Heart left ventricle (tissue), 16 donors: ENCODE measurements around the gene VPS45. TPM values are rescaled to one million over a fixed set of nuclear protein-coding genes. Genes with fewer than 3 reads are reported as not detected.

Source experiments
- ATAC-seq, 4 donors: fragments of 200-7000 bp; cut with Tn5 transposase; one replicate each; pipeline ENCODE4 v1.9.1; 2020 to 2022; ENCODE audit warnings: moderate library complexity in 4 of 4, mild to moderate bottlenecking in 3 of 4, moderate number of reproducible peaks in 1 of 4
- DNase-seq, 5 donors: peaks; one replicate each; pipeline ENCODE4 v3.0.0-alpha.2; 2020
- H3K27ac ChIP-seq, 12 donors: fragments of 200-600 bp; sonication (generic) in 4 of 12; one replicate each; pipeline versions ENCODE4 v1.5.0 to v1.8.0; 2016 to 2022; ENCODE audit warnings: mild to moderate bottlenecking in 2 of 12
- H3K27me3 ChIP-seq, 9 donors: fragments of 200-600 bp; sonication (generic) in 2 of 9; one replicate each; pipeline versions ENCODE4 v1.5.1 to v1.8.0; 2016 to 2022; ENCODE audit warnings: mild to moderate bottlenecking in 3 of 9
- H3K36me3 ChIP-seq, 9 donors: fragments of 200-600 bp; sonication (generic) in 2 of 9; one replicate each; pipeline versions ENCODE4 v1.5.0 to v1.8.0; 2018 to 2022; ENCODE audit warnings: mild to moderate bottlenecking in 2 of 9
- H3K4me1 ChIP-seq, 12 donors: fragments of 200-600 bp; sonication (generic) in 4 of 12; one replicate each; pipeline versions ENCODE4 v1.5.0 to v1.8.0; 2016 to 2022; ENCODE audit warnings: mild to moderate bottlenecking in 3 of 12
- H3K4me3 ChIP-seq, 12 donors: fragments of 200-600 bp; sonication (generic) in 4 of 12; one replicate each; pipeline versions ENCODE4 v1.5.0 to v1.8.0; 2017 to 2022; ENCODE audit warnings: mild to moderate bottlenecking in 9 of 12, moderate library complexity in 4 of 12
- H3K9me3 ChIP-seq, 12 donors: fragments of 200-600 bp; sonication (generic) in 4 of 12; one replicate each; pipeline versions ENCODE4 v1.5.0 to v1.8.0; 2016 to 2022; ENCODE audit warnings: mild to moderate bottlenecking in 1 of 12
- POLR2A ChIP-seq, 2 donors: fragments of 450-650 bp; IDR thresholded peaks; one replicate each; pipeline ENCODE4 v1.6.1; 2017; ENCODE audit warnings: antibody characterized with exemption in 2 of 2, mild to moderate bottlenecking in 2 of 2, moderate library complexity in 2 of 2
- WGBS, 4 donors: extraction: QIAGEN DNeasy Blood & Tissue Kit in 2 of 4; methylation state at CpG; one replicate each; pipeline versions ENCODE4 v1.1.5 to v1.1.7; 2013 to 2018; 5-methylcytosine and 5-hydroxymethylcytosine counted together
- intact Hi-C, 10 donors: fragments of 100-400 bp; cut with DNase I; formaldehyde crosslinking; loops; one replicate each; pipeline versions ENCODE4 v1.11.1 to v1.14.2; 2022
- long read RNA-seq, 3 donors: library from polyadenylated mRNA; unstranded; transcript quantifications; one replicate each; pipeline ENCODE4 v2.0.0, GENCODE V29; 2020 to 2021
- polyA plus RNA-seq, 2 donors: library from polyadenylated mRNA; stranded (reverse); fragments of 200-250 nt; gene quantifications; one replicate each; pipeline ENCODE4 v1.2.3, GENCODE V29; 2013
- total RNA-seq, 9 donors: library from RNA; depleted of rRNA in 2 of 9; stranded (reverse); fragments of >200 nt in 2 of 9; fragmentation: NEBNext Ultra II Directional in 3 of 9; extraction: Animal tissue kit (Norgen Biotek cat#: 25700) in 3 of 9; gene quantifications; one replicate each; pipeline versions ENCODE4 v1.1.0 to v1.2.4, GENCODE V29; 2016 to 2023
- TF ChIP-seq, protein P1 (sequence below), 12 donors: fragments of 200-600 bp; sonication (generic) in 4 of 12; IDR thresholded peaks; one replicate each; pipeline versions ENCODE4 v1.5.0 to v1.8.0; 2018 to 2022; ENCODE audit warnings: antibody characterized with exemption in 12 of 12, mild to moderate bottlenecking in 5 of 12
- donor health status: ischemic (EF 13 %, LVEDD 7.1; RV severe dilation, severe dysfunction).
- donor health status: healthy with polysubstance abuse.
- donor health status: DM: no; HTN: yes; CAD: no.
- donor health status: DM: no; HTN: no; CAD: no.
- donor health status: ischemic (EF 25% LVEDD 6.9; RV normal size, moderate dysfunction).
- donor health status: ischemic (EF 25% LVEDD 5.7; RV mildly dilated, moderate dysfunction).
- donor health status: healthy.
- donor health status: DM: yes; HTN: yes; CAD: no.
- donor health status: ischemic (EF 35%, LVEDD 5.7; RV mildly dilated, moderate dysfunction).
- donor health status: nonischemic (EF 11% LVEDD 7.7; RV severe dilation, severe dysfunction).
- donor health status: DM: yes; HTN: yes; CAD: no.
- donor health status: PGD.
- donor health status: ischemic (EF 29% LVEDD 5.4; RV normal size, mild dysfunction).
- donor health status: nonischemic (EF 23%, LVEDD 6.1; RV moderate dilation, normal function).

The VPS45 gene, protein sequence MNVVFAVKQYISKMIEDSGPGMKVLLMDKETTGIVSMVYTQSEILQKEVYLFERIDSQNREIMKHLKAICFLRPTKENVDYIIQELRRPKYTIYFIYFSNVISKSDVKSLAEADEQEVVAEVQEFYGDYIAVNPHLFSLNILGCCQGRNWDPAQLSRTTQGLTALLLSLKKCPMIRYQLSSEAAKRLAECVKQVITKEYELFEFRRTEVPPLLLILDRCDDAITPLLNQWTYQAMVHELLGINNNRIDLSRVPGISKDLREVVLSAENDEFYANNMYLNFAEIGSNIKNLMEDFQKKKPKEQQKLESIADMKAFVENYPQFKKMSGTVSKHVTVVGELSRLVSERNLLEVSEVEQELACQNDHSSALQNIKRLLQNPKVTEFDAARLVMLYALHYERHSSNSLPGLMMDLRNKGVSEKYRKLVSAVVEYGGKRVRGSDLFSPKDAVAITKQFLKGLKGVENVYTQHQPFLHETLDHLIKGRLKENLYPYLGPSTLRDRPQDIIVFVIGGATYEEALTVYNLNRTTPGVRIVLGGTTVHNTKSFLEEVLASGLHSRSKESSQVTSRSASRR
- total RNA-seq (10 to 100 TPM; 39.1 to 67.7 (median 49.5) TPM), polyA plus RNA-seq (10 to 100 TPM; 30.4 to 36.3 TPM)
- long read RNA-seq, donor 1, transcript VPS45-202 (15 exons, 2,790 nt): major isoform, 56 of 66 reads
- long read RNA-seq, donor 1, partial matches to known transcripts: 0 of 66 reads
- long read RNA-seq, donor 1, other reads (novel, unspliced or antisense): 9 of 66 reads
- long read RNA-seq, donor 2, transcript VPS45-214 (15 exons, 2,192 nt): minor isoform, 5 of 234 reads
- long read RNA-seq, donor 2, transcript VPS45-202 (15 exons, 2,790 nt): major isoform, 205 of 234 reads
- long read RNA-seq, donor 2, partial matches to known transcripts: 7 of 234 reads
- long read RNA-seq, donor 2, other reads (novel, unspliced or antisense): 14 of 234 reads
- long read RNA-seq, donor 3, transcript VPS45-202 (15 exons, 2,790 nt): major isoform, 45 of 59 reads
- long read RNA-seq, donor 3, partial matches to known transcripts: 1 of 59 reads
- long read RNA-seq, donor 3, other reads (novel, unspliced or antisense): 9 of 59 reads

DNA sequence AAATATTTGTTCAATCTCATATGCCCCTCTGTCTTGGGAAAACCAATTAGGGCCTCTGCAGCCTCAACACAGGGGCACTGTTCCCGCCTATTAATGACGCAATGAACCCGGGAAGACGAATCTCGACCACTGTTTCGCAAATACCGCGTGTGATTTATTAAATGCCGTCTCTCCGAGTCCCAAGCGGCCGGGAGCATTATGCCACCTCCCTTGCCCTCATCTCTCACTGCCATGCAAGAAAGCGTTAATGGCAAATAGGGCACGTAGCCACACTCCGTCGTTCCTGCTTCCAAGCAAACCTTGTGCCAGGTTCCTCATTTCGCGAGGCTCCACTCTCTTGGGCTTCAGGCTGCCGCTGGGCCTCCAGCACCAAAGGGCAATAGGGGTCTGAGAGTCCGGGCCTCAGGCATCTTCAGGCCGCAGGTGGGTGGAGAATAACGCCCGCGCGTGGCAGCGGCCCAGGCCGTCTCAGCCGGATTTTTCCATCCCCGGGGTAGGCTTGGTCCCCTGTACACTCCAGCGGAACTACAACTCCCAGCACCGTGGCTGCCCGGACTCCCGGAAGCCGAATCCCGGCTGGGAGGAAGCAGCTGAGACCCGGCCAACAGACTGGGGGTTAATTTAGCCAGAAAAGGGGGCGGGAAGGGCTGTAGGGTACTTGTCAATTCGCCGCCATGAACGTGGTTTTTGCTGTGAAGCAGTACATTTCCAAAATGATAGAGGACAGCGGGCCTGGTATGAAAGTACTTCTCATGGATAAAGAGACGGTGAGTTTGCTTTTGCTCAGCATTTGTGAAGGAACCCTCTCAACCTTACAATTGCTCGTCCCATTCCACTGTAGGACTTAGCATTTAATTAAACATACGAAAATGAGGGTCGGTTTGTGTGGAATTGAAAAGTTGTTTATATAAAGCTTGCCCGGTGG lies at the start of gene VPS45:
TSS of gene VPS45 (plus strand) at position 593 of the 925 bp plus-strand sequence. CDS start at position 675, 82 bp downstream.
- Histone ChIP-seq H3K36me3 (peaks cover 0 to 29% (median 13%) of the 10 kb centered on the region in 9 donors), H3K9me3 (no peaks in the 10 kb centered on the region), H3K27ac (peak within 1 kb of the TSS; percentile 80 to 98 (median 92)), H3K27me3 (no peaks in the 10 kb centered on the region), H3K4me1 (peaks cover 0 to 49% (median 22%) of the 10 kb centered on the region in 12 donors), H3K4me3 (peak within 1 kb of the TSS; percentile 37 to 92 (median 78))
- ATAC-seq: peak; percentile 97 to 99 (median 98)
- intact Hi-C loops: loop anchor here in 5 of 10 donors (2.0 to 10.0 kb wide), 5 partner anchors 53 to 173 kb away; partner anchors contain the start of genes OTUD7B (in 4 of the 5) and BOLA1 (in 1 of the 5)
- peak; percentile 92 to 96 (median 93) for DNase-seq
- TF ChIP-seq, protein P1, sequence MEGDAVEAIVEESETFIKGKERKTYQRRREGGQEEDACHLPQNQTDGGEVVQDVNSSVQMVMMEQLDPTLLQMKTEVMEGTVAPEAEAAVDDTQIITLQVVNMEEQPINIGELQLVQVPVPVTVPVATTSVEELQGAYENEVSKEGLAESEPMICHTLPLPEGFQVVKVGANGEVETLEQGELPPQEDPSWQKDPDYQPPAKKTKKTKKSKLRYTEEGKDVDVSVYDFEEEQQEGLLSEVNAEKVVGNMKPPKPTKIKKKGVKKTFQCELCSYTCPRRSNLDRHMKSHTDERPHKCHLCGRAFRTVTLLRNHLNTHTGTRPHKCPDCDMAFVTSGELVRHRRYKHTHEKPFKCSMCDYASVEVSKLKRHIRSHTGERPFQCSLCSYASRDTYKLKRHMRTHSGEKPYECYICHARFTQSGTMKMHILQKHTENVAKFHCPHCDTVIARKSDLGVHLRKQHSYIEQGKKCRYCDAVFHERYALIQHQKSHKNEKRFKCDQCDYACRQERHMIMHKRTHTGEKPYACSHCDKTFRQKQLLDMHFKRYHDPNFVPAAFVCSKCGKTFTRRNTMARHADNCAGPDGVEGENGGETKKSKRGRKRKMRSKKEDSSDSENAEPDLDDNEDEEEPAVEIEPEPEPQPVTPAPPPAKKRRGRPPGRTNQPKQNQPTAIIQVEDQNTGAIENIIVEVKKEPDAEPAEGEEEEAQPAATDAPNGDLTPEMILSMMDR (IDR thresholded peaks at IDR 0.05): peak in 5 of 12 donors; percentile 5 to 45 (median 9)
- peak in 1 of 2 donors; percentile 43 for TF ChIP-seq POLR2A (IDR thresholded peaks at IDR 0.05)
- 0 to 2% (median 1%) methylated on average over 36 to 46 of the region's 46 CpGs for WGBS, 4 donors

DNA sequence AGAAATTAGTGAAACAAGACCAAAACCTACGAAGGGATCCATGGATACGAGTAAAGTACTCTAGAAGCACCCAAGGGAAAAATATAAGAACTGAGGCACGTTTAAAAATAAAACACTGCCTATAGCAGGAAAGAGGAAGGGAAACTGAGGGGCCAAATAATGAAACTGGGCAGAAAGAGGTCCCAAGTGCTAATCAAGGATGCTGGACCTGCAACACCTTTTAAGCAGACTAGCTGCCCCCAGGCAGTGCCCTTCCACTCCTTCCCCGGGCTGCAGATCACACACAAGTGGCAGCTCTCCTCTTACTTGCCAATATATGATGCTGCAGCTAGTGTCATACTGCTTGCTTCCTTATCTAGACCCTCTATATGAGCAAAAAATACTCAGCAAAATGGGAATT lies 49.4 kb upstream of the VPS45 start:
- DNase-seq (no peak), ATAC-seq (no peak)
- H3K27me3 ChIP-seq: peaks cover 0 to 57% (median 0%) of the 10 kb centered on the region in 9 donors
- no peaks in the 10 kb centered on the region for H3K9me3 ChIP-seq
- no peaks in the 10 kb centered on the region for H3K36me3 ChIP-seq
- H3K4me3 ChIP-seq: no peak overlapping the region
- H3K4me1 ChIP-seq: peaks cover 0 to 7% (median 0%) of the 10 kb centered on the region in 12 donors
- no peak overlapping the region for H3K27ac ChIP-seq
- TF ChIP-seq, protein P1 (IDR thresholded peaks at IDR 0.05): no peak
- no peak for TF ChIP-seq POLR2A (IDR thresholded peaks at IDR 0.05)
- WGBS, 4 donors: 78 to 86% (median 82%) methylated on average over 4 of the region's 4 CpGs
- intact Hi-C loops: loop anchor here in 3 of 10 donors (5.0 to 10.0 kb wide), 3 partner anchors 34 to 47 kb away; partner anchors contain the start of gene VPS45 (in 1 of the 3)

DNA sequence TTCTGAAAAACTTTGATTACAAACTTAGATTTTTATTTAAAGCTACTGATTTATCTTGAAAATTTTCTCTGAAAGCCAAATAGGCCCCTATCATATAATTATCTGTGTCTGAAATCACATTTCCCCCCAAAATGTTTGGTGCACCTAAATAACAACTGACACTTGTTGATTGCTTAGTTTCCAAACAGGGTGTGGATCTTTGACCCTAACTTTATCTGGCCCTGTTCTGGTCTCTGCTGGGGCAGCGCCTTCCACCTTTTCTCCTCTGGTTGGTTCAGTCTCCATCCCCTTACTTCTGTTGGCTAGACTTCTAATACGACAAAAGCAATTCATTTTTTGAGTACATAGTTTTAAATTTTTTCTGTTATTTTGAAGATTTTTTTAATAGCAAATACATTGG lies 46.9 kb upstream of the VPS45 start:
- Histone ChIP-seq H3K9me3 (no peaks in the 10 kb centered on the region), H3K27ac (no peak overlapping the region), H3K27me3 (peaks cover 0 to 56% (median 0%) of the 10 kb centered on the region in 9 donors), H3K4me1 (peaks cover 0 to 7% (median 0%) of the 10 kb centered on the region in 12 donors), H3K4me3 (no peak overlapping the region), H3K36me3 (no peaks in the 10 kb centered on the region)
- ATAC-seq: no peak
- no peak for DNase-seq
- 96 to 99% (median 97%) methylated on average over 2 of the region's 2 CpGs for WGBS, 4 donors
- intact Hi-C loops: no loop called here
- no peak for TF ChIP-seq POLR2A (IDR thresholded peaks at IDR 0.05)
- TF ChIP-seq, protein P1 (IDR thresholded peaks at IDR 0.05): no peak
